Measurements from ENCODE around the gene ZNF90. TPM values are rescaled to one million over a fixed set of nuclear protein-coding genes. Genes with fewer than 3 reads are reported as not detected.

Gene ZNF90
- total RNA-seq, 1 donor from 2014 or later = 7.6 TPM

DNA sequence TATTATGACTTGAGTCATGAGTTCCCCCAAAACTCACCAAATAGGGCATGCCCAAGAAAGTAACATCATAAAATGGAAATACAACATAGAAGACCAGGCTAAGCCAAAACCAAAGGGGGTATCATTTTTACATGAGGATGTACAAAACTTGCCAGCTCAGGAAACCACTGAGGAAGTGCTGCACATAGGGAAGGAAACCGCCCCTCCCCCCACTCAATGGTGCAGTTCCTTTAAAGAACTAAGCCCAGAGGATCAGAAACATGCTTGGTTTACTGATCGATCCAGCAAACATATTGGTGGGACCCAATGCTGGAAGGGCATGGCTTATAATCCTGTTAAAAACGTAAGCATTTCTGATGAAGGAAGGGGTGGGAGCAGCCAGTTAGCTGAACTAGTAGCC lies 85.0 kb downstream of the ZNF90 start:
- no peaks in the 10 kb centered on the region for H3K27me3 ChIP-seq

GRCh38 chr19:20164456-20164855 lies 86.7 kb downstream of the ZNF90 start:
- intact Hi-C loops (cut with DNase I) = no loop called here
- peaks cover 5% of the 10 kb centered on the region for H3K4me1 ChIP-seq
- no peaks in the 10 kb centered on the region for H3K9me3 ChIP-seq
- no peak for DNase-seq
- TF ChIP-seq, protein P1, sequence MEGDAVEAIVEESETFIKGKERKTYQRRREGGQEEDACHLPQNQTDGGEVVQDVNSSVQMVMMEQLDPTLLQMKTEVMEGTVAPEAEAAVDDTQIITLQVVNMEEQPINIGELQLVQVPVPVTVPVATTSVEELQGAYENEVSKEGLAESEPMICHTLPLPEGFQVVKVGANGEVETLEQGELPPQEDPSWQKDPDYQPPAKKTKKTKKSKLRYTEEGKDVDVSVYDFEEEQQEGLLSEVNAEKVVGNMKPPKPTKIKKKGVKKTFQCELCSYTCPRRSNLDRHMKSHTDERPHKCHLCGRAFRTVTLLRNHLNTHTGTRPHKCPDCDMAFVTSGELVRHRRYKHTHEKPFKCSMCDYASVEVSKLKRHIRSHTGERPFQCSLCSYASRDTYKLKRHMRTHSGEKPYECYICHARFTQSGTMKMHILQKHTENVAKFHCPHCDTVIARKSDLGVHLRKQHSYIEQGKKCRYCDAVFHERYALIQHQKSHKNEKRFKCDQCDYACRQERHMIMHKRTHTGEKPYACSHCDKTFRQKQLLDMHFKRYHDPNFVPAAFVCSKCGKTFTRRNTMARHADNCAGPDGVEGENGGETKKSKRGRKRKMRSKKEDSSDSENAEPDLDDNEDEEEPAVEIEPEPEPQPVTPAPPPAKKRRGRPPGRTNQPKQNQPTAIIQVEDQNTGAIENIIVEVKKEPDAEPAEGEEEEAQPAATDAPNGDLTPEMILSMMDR (IDR thresholded peaks at IDR 0.05) = no peak
- no peak overlapping the region for H3K27ac ChIP-seq
- no peaks in the 10 kb centered on the region for H3K27me3 ChIP-seq
- H3K4me3 ChIP-seq = no peak overlapping the region
- H3K36me3 ChIP-seq = no peaks in the 10 kb centered on the region
- no peak for ATAC-seq

More for the DNA sequence above, 85.0 kb downstream of the ZNF90 start:
- Histone ChIP-seq H3K4me3 (no peak overlapping the region), H3K36me3 (no peaks in the 10 kb centered on the region), H3K9me3 (no peaks in the 10 kb centered on the region), H3K4me1 (peaks cover under 1% of the 10 kb centered on the region), H3K27ac (no peak overlapping the region)
- TF ChIP-seq, protein P1 (IDR thresholded peaks at IDR 0.05) = no peak
- intact Hi-C loops (cut with DNase I) = no loop called here
- no peak for ATAC-seq
- DNase-seq = no peak

DNA sequence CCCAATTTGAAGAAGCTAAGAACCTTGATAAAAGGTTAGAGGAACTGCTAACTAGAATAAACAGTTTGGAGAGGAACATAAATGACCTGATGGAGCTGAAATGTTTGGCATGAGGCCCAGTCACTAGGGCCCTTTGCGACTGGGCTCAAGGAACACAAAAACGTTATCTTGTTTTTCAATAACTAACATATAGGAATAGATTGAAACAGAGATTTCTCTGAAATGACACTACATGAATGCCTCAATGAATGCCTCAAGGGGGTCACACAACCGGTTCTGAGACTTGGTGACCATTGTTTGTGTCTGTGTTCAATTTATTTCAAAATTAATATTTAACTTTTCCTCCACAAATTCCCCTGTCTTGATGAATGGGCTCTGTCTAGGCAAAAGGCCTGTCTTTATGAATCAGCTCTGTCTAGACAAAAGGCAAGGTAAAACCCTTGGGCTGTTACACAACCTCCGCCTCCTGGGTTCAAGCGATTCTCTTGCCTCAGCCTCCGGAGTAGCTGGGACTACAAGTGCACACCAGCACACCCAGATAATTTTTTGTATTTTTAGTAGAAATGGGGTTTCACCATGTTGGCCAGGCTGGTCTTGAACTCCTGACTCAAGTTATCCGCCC lies 88.3 kb downstream of the ZNF90 start:
- H3K4me1 ChIP-seq = peaks cover 5% of the 10 kb centered on the region
- TF ChIP-seq, protein P1 (IDR thresholded peaks at IDR 0.05) = no peak
- DNase-seq (no peak), ATAC-seq (no peak)
- H3K36me3 ChIP-seq = no peaks in the 10 kb centered on the region
- intact Hi-C loops (cut with DNase I) = no loop called here
- H3K27me3 ChIP-seq = no peaks in the 10 kb centered on the region
- H3K9me3 ChIP-seq = no peaks in the 10 kb centered on the region
- no peak overlapping the region for H3K4me3 ChIP-seq
- H3K27ac ChIP-seq = no peak overlapping the region

DNA sequence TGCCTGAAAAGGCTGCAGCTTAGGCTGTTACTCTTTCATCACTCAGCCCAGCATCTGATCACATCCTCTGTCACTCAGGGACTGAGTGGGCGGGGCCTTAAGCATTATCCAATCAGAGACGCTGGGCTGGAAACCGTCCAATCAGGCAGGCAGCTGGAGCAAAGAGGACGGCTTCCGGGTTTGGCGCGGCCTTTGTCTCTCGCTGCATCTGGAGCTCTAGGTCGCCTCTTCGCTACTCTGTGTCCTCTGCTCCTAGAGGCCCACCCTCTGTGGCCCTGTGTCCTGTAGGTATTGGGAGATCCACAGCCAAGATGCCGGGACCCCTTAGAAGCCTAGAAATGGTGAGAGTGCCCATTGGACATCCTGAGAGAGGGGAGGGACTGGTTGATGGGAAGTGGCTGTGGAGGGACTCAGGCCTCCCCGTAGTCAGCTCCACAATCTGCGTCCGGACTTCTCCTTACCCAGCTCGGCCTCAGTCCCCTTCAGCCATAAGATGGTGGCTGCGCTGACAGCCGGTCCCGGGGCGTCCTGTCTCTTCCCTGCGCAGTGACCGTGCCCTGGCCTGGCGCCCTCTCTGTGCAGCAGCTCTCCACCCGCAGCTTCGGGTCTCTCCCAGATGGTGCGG lies 89.3 kb downstream of the ZNF90 start, which contains the start of gene ZNF486:
TSS of gene ZNF486 (plus strand) at position 195 of the 625 bp plus-strand sequence. CDS start at position 312, 117 bp downstream.
- Histone ChIP-seq H3K27me3 (no peaks in the 10 kb centered on the region), H3K9me3 (no peaks in the 10 kb centered on the region), H3K4me3 (peak within 1 kb of the TSS; percentile 77), H3K36me3 (peaks cover 4% of the 10 kb centered on the region), H3K27ac (peak within 1 kb of the TSS; percentile 78), H3K4me1 (peaks cover 5% of the 10 kb centered on the region)
- ATAC-seq = peak; percentile 98
- TF ChIP-seq, protein P1 (IDR thresholded peaks at IDR 0.05) = no peak
- intact Hi-C loops (cut with DNase I) = no loop called here
- peak; percentile 94 for DNase-seq

GRCh38 chr19:20167651-20168122 lies 89.9 kb downstream of the ZNF90 start:
- peaks cover 7% of the 10 kb centered on the region for H3K36me3 ChIP-seq
- peaks cover 5% of the 10 kb centered on the region for H3K4me1 ChIP-seq
- intact Hi-C loops (cut with DNase I) = no loop called here
- no peaks in the 10 kb centered on the region for H3K9me3 ChIP-seq
- H3K4me3 ChIP-seq = peak overlapping the region; percentile 77
- DNase-seq (no peak), ATAC-seq (no peak)
- no peaks in the 10 kb centered on the region for H3K27me3 ChIP-seq
- peak overlapping the region; percentile 78 for H3K27ac ChIP-seq
- TF ChIP-seq, protein P1 (IDR thresholded peaks at IDR 0.05) = no peak

Other genes with a start within 250 kb of the ZNF90 start
- gene ZNF253, start 212.1 kb upstream of the ZNF90 start, total RNA-seq = 8.1 TPM
- gene ZNF93, start 177.1 kb upstream of the ZNF90 start, total RNA-seq = 1.9 TPM
- 9.6 TPM for gene ZNF682, start 38.5 kb upstream of the ZNF90 start, total RNA-seq
- 4.3 TPM for gene ZNF486, start 89.2 kb downstream of the ZNF90 start, total RNA-seq

Data from upper lobe of right lung (tissue), 1 donor.